A673 (cell line): ENCODE results near the gene WRNIP1.

ENCODE experiments used
- CTCF ChIP-seq: fragments of 300-800, 200-600 bp; sonication (generic); conservative IDR thresholded peaks from 2 replicates; pipeline ENCODE4 v1.5.1; 2017; ENCODE audit warnings: low read depth, mild to moderate bottlenecking, antibody characterized with exemption, low read length, moderate library complexity, mixed read lengths
- EZH2 ChIP-seq: fragments of 200-600 bp; sonication (generic); IDR thresholded peaks from 2 replicates; pipeline ENCODE4 v1.6.1; 2017; ENCODE audit warnings: borderline replicate concordance, low read depth, mild to moderate bottlenecking, mixed read lengths, antibody characterized with exemption, low read length; ENCODE audit not compliant: poor library complexity, severe bottlenecking

- TF ChIP-seq CTCF (no peak), EZH2 (no peak)
Observed at GRCh38 chr6:2733736-2734480, 31.3 kb upstream of the WRNIP1 start.
